Panc1 (cell line): ENCODE data around the gene ENDOG.

ENCODE experiments used
- POLR2AphosphoS5 ChIP-seq: IDR thresholded peaks from 2 replicates; pipeline ENCODE4 v1.6.1; 2012; ENCODE audit warnings: mild to moderate bottlenecking, low read depth, low read length, moderate library complexity
- TCF7L2 ChIP-seq: IDR thresholded peaks from 2 replicates; pipeline ENCODE4 v1.6.1; 2011; ENCODE audit warnings: mild to moderate bottlenecking, low read depth, low read length, inconsistent platforms
- TF ChIP-seq, protein P1 (sequence below): fragments of 450-650 bp; IDR thresholded peaks from 2 replicates; pipeline ENCODE4 v1.5.1; 2017; ENCODE audit warnings: mild to moderate bottlenecking

DNA sequence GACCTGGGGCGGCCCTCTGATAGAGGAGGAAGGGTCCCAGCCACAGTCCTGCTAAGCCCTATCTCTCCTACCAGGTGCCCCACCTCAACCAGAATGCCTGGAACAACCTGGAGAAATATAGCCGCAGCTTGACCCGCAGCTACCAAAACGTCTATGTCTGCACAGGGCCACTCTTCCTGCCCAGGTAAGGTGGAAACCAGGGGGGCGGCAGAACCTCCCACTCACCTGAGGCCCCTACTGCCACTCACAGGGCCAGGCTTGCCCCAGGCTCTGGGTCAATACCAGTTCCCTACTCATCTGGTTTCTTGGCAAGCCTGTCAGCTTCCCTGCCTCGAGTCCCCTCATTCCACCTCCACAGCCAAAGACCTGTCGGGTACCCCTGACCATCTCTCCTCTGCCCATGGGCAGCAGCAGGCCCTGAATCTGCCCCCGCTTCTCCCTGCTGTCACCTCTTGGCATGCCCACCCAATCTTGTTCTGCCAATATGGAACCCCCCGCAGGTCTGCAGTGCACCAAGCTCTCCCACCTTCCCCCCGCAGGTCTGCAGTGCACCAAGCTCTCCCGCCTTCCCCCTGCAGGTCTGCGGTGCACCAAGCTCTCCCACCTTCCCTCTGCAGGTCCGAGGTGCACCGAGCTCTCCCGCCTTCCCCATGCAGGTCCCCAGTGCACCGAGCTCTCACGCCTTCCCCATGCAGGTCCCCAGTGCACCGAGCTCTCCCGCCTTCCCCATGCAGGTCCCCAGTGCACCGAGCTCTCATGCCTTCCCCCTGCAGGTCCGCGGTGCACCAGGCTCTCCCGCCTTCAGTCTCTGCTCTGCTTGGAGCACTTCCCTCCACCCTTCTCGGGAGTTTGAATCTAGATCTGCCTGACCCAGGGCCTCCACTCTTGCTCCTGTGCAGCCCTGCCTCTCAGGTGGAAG lies 2.6 kb downstream of the ENDOG start:
- TF ChIP-seq, protein P1, sequence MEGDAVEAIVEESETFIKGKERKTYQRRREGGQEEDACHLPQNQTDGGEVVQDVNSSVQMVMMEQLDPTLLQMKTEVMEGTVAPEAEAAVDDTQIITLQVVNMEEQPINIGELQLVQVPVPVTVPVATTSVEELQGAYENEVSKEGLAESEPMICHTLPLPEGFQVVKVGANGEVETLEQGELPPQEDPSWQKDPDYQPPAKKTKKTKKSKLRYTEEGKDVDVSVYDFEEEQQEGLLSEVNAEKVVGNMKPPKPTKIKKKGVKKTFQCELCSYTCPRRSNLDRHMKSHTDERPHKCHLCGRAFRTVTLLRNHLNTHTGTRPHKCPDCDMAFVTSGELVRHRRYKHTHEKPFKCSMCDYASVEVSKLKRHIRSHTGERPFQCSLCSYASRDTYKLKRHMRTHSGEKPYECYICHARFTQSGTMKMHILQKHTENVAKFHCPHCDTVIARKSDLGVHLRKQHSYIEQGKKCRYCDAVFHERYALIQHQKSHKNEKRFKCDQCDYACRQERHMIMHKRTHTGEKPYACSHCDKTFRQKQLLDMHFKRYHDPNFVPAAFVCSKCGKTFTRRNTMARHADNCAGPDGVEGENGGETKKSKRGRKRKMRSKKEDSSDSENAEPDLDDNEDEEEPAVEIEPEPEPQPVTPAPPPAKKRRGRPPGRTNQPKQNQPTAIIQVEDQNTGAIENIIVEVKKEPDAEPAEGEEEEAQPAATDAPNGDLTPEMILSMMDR, result no peak
- TF ChIP-seq TCF7L2 (no peak), POLR2AphosphoS5 (no peak)
